Measurements from ENCODE around the gene TFAP2E.

DNA sequence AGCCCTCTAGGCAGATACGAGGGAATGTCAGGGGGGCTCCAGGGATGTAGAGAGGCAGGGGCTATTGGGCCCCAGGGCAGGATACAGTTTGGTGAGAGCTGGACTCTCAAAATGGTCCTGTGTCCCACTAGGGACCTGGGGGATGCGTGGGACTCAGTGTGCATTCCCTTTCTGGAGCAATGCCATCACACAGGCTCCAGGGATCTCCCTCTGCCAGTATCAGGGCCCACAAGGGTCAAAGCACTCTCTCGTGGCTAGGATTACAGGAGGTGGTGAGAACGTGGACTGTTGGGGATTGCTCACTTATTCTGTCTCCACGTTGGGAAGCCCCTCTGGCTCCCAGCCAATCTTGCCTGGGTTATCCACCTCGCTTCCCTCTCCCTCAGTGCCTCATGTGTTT, 41.7 kb upstream of the TFAP2E start:
- TF ChIP-seq, protein P1, sequence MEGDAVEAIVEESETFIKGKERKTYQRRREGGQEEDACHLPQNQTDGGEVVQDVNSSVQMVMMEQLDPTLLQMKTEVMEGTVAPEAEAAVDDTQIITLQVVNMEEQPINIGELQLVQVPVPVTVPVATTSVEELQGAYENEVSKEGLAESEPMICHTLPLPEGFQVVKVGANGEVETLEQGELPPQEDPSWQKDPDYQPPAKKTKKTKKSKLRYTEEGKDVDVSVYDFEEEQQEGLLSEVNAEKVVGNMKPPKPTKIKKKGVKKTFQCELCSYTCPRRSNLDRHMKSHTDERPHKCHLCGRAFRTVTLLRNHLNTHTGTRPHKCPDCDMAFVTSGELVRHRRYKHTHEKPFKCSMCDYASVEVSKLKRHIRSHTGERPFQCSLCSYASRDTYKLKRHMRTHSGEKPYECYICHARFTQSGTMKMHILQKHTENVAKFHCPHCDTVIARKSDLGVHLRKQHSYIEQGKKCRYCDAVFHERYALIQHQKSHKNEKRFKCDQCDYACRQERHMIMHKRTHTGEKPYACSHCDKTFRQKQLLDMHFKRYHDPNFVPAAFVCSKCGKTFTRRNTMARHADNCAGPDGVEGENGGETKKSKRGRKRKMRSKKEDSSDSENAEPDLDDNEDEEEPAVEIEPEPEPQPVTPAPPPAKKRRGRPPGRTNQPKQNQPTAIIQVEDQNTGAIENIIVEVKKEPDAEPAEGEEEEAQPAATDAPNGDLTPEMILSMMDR (IDR thresholded peaks at IDR 0.05): no peak
- no peak for TF ChIP-seq POLR2A (IDR thresholded peaks at IDR 0.05)

Measured in vagina (tissue), 2 donors.